ENCODE measurements around the gene NDUFA6.

NDUFA6 gene

DNA sequence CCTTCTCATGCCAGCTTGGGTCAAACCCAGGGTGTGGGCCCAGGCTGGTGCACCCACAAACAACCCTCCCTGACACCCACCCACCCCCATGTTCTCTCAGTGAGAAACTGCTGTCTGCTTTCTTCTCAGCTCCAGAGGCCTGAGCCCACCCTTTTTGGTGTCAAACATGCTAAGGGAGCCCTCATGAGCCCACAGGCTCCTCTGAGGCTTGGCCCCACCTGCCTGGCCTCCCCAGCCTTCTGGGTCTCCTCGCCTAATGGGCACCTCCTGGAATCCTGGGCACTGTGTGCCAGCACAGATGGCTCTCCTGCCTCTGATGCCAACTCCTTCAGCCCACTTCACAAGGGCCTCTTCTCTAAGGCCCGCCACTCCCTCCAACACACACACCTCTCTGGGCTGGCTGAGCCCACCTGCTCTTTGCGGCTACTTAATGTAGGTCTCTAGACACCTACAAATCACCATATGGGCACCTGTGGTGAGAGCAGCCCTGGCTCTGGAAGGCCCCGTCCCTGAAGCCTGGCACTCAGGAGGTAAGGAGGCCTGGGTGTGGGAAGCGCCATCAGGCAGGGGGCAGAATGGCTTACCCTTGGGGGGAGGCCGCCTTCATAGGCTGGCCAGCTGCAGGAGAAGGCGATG is 24.3 kb downstream of the NDUFA6 start:
- H3K36me3 ChIP-seq (ENCODE audit: control insufficient read depth, low read length), result peaks cover 66% of the 10 kb centered on the region
- no peaks in the 10 kb centered on the region for H3F3A ChIP-seq (ENCODE audit: control insufficient read depth, insufficient read depth)
- H3K4me3 ChIP-seq (ENCODE audit: low read length), result no peak overlapping the region
- H4K20me1 ChIP-seq (ENCODE audit: control insufficient read depth, insufficient read depth, low read depth, low read length), result no peaks in the 10 kb centered on the region
- peaks cover 26% of the 10 kb centered on the region for H3K79me2 ChIP-seq (ENCODE audit: control insufficient read depth, low read length)
- no peak overlapping the region for H3K4me2 ChIP-seq (ENCODE audit: low read length)
- no peaks in the 10 kb centered on the region for H3K9me3 ChIP-seq (ENCODE audit: control insufficient read depth, insufficient read depth, low read length)
- no peak overlapping the region for H3K27ac ChIP-seq (ENCODE audit: low read depth, low read length)
- peaks cover 21% of the 10 kb centered on the region for H3K4me1 ChIP-seq (ENCODE audit: control insufficient read depth, low read length)
- no peaks in the 10 kb centered on the region for H3K27me3 ChIP-seq (ENCODE audit: control insufficient read depth, low read length)
- no peaks in the 10 kb centered on the region for H3K9me2 ChIP-seq (replicated peaks; ENCODE audit: control insufficient read depth, low read length)
- TF ChIP-seq EZH2phosphoT487 (IDR thresholded peaks at IDR 0.05; ENCODE audit: borderline replicate concordance, low read length), result no peak
- TF ChIP-seq, protein P1, sequence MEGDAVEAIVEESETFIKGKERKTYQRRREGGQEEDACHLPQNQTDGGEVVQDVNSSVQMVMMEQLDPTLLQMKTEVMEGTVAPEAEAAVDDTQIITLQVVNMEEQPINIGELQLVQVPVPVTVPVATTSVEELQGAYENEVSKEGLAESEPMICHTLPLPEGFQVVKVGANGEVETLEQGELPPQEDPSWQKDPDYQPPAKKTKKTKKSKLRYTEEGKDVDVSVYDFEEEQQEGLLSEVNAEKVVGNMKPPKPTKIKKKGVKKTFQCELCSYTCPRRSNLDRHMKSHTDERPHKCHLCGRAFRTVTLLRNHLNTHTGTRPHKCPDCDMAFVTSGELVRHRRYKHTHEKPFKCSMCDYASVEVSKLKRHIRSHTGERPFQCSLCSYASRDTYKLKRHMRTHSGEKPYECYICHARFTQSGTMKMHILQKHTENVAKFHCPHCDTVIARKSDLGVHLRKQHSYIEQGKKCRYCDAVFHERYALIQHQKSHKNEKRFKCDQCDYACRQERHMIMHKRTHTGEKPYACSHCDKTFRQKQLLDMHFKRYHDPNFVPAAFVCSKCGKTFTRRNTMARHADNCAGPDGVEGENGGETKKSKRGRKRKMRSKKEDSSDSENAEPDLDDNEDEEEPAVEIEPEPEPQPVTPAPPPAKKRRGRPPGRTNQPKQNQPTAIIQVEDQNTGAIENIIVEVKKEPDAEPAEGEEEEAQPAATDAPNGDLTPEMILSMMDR (IDR thresholded peaks at IDR 0.05; ENCODE audit: low read depth, low read length, poor library complexity, severe bottlenecking), result no peak

DNA sequence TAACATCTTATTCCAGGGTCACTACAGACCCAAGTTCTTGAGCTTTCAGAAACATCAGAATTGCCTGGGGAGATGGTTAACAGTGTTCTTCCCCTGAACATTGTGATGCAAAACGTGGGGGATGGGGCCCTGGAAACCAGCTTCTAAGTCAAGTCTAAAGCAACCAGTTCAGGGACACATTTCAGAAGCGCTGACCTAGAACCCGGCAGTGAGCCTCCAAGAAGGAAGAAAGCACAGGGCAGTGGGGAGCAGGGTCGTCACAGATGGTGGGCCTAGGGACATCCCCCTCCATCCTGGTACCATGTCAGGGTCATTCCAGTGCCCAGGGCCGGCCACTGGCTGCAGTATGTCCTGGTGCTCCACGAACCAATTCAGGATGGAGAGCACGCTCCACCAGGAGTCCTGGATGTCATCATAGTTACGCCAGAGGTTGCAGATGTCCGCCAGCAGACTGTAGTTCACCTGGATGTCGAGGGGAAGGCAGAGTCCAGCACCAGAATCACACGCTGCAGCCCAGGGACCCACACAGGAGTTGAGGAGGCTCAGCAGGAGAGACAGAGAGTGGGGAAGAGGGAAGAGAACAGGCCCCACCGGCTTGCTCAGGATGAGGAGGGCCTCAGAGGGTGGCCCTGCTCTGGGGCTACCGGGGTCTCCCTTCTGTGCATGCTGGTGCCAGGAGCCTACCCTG is 25.0 kb downstream of the NDUFA6 start:
- H4K20me1 ChIP-seq (ENCODE audit: control insufficient read depth, insufficient read depth, low read depth, low read length), result no peaks in the 10 kb centered on the region
- H3K27me3 ChIP-seq (ENCODE audit: control insufficient read depth, low read length), result no peaks in the 10 kb centered on the region
- no peaks in the 10 kb centered on the region for H3F3A ChIP-seq (ENCODE audit: control insufficient read depth, insufficient read depth)
- H3K4me1 ChIP-seq (ENCODE audit: control insufficient read depth, low read length), result peaks cover 16% of the 10 kb centered on the region
- H3K79me2 ChIP-seq (ENCODE audit: control insufficient read depth, low read length), result peaks cover 26% of the 10 kb centered on the region
- no peak overlapping the region for H3K4me2 ChIP-seq (ENCODE audit: low read length)
- no peak overlapping the region for H3K4me3 ChIP-seq (ENCODE audit: low read length)
- TF ChIP-seq, protein P1 (IDR thresholded peaks at IDR 0.05; ENCODE audit: low read depth, low read length, poor library complexity, severe bottlenecking), result no peak
- TF ChIP-seq EZH2phosphoT487 (IDR thresholded peaks at IDR 0.05; ENCODE audit: borderline replicate concordance, low read length), result no peak
- H3K9me2 ChIP-seq (replicated peaks; ENCODE audit: control insufficient read depth, low read length), result no peaks in the 10 kb centered on the region
- H3K36me3 ChIP-seq (ENCODE audit: control insufficient read depth, low read length), result peaks cover 73% of the 10 kb centered on the region
- H3K9me3 ChIP-seq (ENCODE audit: control insufficient read depth, insufficient read depth, low read length), result no peaks in the 10 kb centered on the region
- H3K27ac ChIP-seq (ENCODE audit: low read depth, low read length), result no peak overlapping the region

DNA sequence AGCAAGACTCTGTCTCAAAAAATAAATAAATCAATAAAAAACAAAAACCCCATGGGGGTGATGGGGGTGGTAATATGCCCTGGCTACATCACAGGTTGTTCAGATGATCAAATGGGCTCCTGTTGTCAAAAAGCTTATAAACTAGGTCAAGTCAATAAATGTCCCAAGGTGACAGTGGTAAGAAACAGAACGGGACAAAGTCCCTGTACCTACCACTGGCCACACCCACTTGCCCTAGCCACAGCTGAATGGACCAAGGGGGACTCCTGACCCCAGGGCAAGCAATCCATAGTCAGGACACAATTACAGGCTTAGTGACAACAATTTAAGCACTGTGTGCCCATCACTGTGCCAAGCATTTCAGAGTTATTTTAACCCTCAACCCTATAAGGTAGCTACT is 25.9 kb downstream of the NDUFA6 start:
- peaks cover 82% of the 10 kb centered on the region for H3K36me3 ChIP-seq (ENCODE audit: control insufficient read depth, low read length)

More for the DNA sequence above, 25.9 kb downstream of the NDUFA6 start:
- peaks cover 5% of the 10 kb centered on the region; the same call in 1 of the 2 replicates for H3K9me3 ChIP-seq (ENCODE audit: control insufficient read depth, insufficient read depth, low read length)
- H3F3A ChIP-seq (ENCODE audit: control insufficient read depth, insufficient read depth), result no peaks in the 10 kb centered on the region
- H3K79me2 ChIP-seq (ENCODE audit: control insufficient read depth, low read length), result peaks cover 18% of the 10 kb centered on the region
- peaks cover 10% of the 10 kb centered on the region for H3K4me1 ChIP-seq (ENCODE audit: control insufficient read depth, low read length)
- TF ChIP-seq EZH2phosphoT487 (IDR thresholded peaks at IDR 0.05; ENCODE audit: borderline replicate concordance, low read length), result no peak
- TF ChIP-seq, protein P1 (IDR thresholded peaks at IDR 0.05; ENCODE audit: low read depth, low read length, poor library complexity, severe bottlenecking), result no peak
- no peak overlapping the region for H3K4me3 ChIP-seq (ENCODE audit: low read length)
- no peak overlapping the region for H3K27ac ChIP-seq (ENCODE audit: low read depth, low read length)
- H3K9me2 ChIP-seq (replicated peaks; ENCODE audit: control insufficient read depth, low read length), result no peaks in the 10 kb centered on the region
- H4K20me1 ChIP-seq (ENCODE audit: control insufficient read depth, insufficient read depth, low read depth, low read length), result no peaks in the 10 kb centered on the region
- H3K4me2 ChIP-seq (ENCODE audit: low read length), result no peak overlapping the region
- H3K27me3 ChIP-seq (ENCODE audit: control insufficient read depth, low read length), result no peaks in the 10 kb centered on the region
